DMS 273 (cell line): ENCODE data around the gene STAC.

ENCODE experiments used
- DNase-seq: peaks from one replicate; lab custom pipeline; 2025; ENCODE audit not compliant: unreplicated experiment; lab: John Stamatoyannopoulos, UW

STAC gene

DNA sequence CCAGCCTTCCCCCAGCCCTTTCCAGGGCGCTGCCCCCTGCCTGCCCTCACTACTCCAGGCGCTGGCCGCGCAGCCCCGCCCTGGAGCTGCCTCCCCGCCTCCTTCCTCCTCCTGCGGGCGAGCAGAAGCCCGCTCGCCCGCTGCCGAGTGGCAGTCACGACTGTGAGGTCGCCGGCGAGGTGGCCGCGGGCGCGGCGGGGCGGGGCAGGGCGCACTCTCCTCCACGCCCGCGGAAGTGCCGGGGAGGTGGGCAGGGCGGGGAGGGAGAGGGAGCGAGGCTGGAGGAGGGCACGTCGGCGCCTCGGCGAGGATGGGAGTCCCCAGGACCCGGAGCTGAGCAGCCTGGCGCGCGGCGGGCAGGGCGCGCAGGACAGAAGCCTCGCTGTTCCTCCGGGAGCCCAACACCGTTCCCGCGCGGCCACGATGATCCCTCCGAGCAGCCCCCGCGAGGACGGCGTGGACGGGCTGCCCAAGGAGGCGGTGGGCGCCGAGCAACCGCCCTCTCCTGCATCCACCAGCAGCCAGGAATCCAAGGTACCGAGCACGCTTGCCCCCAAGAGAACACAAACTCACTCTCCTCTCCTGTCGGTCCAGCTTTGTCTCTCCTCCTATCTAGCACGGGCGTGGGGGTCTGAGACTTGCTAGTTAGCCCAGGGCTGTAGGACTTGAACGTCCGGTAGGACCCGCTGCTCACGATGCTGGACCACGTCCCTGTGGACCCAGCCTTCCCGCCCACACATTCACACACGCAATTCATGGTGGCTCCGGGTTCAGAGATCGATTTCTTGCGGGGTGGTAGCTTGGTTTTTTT lies at the start of gene STAC:
Gene STAC, plus strand, starts transcription at position 284 of the 811 bp plus-strand sequence. Its CDS starts 140 bp downstream, at position 424.
- DNase-seq, result peak; percentile 77

- DNase-seq, result no peak
Measured at GRCh38 chr3:36332139-36332538, 48.2 kb upstream of the STAC start.

GRCh38 chr3:36362216-36362615 lies 18.1 kb upstream of the STAC start:
- no peak for DNase-seq

GRCh38 chr3:36362973-36363372 lies 17.3 kb upstream of the STAC start:
- peak; percentile 2 for DNase-seq

DNA sequence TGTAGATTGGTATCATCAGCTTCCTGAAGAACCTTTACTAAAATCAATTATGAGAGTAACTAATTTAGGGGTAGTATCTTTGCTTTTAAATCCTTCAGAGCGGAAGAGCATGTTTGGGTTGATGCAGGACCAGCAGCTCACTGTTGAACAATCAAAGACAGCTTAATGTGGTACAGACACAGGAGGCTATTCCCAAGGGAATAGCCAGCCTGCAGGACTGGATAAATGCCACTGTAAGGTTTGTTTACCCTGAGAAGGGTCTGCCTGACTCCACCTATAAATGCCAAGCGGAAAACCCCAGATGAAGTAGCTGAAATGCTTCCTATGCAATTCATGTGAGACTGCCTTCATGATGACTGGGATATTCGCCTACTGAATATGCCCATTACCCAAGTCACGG lies 16.0 kb upstream of the STAC start:
- DNase-seq, result no peak

DNA sequence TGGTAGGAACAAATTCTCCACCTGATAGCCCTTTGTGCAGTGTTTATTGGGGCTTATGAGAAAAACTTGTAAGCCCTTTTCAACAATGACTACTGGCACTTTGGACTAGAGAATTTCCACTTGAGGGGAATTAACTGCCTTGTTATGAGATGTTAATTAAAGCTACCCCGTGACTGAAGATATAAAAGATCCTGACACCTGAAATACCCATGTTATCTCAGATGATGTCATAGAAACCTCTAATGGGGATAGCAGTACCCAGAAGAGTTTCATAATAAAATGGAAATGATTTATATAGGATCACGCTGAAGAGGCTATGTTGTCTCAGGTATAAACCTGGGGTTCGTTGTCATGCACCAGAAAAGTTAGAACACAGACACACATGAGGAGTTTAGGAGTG lies 14.5 kb upstream of the STAC start:
- DNase-seq, result no peak

DNA sequence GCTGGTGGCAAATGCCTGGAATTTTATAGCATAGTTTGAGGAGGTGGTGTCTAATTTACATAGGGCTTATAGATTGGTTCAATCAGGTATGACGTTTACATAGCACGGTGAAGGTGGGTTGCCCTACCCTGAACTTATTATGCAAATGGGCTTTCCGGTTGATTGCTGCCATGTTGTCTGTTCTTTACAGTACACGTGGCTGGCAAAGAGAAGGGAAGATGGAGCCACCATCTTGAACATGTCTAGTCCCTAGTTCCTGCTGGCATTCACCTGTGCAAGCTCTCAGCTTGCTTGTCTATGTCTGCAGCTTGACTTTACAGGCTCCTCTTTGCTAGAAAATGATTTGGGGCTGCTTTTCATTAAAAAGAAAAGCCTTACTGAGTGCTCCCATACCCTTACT lies 14.0 kb upstream of the STAC start:
- DNase-seq, result peak; percentile 31

- no peak for DNase-seq
Measured at GRCh38 chr3:36367912-36368573, 12.3 kb upstream of the STAC start.

DNA sequence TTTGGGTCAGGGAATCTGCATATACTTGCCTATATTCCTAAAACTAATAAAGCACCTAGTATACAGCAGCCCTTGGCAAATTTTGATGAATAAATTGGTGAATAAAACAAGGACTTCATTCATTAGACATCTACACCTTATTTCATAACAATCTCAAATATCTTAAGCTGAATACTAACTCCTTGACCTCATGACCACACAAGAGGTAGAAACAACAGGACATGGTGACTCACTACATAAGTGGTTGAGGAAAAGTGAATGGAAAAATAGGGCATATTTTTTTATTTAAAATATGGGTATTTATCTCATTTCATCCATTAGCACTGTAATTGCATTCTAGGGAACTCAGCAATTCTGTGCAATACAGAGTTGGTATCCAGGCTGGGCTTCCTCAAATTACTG lies 7.8 kb upstream of the STAC start:
- DNase-seq, result no peak

- no peak for DNase-seq
Measured at GRCh38 chr3:36373084-36373483, 7.2 kb upstream of the STAC start.

GRCh38 chr3:36373666-36374065 lies 6.6 kb upstream of the STAC start:
- DNase-seq, result no peak

GRCh38 chr3:36379872-36380220 lies 458 bp upstream of the STAC start:
- DNase-seq, result no peak

- DNase-seq, result peak; percentile 35
Measured at GRCh38 chr3:36381311-36381956, 1.1 kb downstream of the STAC start.

GRCh38 chr3:36393563-36393962 lies 13.3 kb downstream of the STAC start:
- DNase-seq, result no peak

- DNase-seq, result no peak
Measured at GRCh38 chr3:36394176-36394575, 13.9 kb downstream of the STAC start.

GRCh38 chr3:36397841-36398240 lies 17.5 kb downstream of the STAC start:
- peak; percentile 52 for DNase-seq

GRCh38 chr3:36399933-36400332 lies 19.6 kb downstream of the STAC start:
- DNase-seq, result no peak

DNA sequence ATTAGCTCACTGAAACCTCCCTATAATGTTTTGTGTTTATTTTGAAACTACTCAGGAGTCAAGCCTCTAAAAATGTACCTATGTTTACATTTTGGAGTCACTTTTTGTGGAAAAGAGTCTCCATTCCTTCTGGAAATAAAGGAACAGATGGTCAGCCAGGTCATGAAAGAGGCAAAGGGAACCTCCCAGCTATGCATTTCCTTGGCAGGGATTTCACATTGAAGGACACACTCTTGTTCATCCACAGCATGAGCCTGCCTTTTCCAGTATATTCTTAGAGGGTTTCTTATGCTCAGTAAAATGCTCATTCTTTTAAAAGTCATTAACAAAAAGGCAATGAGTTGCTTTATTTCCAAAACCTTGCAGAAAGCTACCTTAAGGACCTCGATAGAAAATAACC lies 20.8 kb downstream of the STAC start:
- peak; percentile 57 for DNase-seq

DNA sequence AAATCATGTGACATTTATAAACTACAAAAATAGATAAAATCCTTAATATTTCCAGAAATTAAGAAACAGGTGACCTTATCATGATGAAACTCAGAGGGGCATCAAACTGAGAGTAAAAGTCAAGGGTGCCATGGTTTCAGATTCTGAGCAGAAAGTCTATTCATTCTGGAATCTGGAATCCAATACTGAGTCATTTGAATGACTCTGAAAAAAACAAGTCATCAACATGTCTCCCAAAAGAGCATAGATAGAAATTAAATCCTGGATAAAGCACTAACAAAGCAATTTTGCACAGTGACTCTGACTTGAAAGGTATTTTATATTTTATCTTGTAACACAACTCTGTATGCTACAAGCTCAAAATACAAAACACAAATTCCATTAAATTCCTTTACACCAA lies 23.4 kb downstream of the STAC start:
- no peak for DNase-seq

DNA sequence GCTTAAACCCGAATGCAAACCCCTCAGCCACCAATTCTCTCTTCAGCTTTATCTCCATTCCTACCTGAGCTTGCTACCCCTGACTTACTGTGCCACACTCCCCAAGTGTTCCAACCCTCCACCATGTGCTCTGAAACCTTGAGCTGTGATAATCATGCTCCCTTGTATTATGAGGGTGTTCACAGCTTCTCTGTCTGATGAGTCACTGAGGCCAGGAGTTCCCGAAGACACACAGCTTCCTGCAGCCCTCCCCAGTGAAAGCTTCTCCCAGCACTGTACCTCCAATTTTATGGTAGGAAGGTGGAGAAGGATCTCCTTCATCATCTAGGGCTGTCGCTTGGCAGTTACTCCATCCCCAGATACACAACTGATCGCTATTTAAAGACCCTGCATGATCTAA lies 24.9 kb downstream of the STAC start:
- DNase-seq, result no peak

DNA sequence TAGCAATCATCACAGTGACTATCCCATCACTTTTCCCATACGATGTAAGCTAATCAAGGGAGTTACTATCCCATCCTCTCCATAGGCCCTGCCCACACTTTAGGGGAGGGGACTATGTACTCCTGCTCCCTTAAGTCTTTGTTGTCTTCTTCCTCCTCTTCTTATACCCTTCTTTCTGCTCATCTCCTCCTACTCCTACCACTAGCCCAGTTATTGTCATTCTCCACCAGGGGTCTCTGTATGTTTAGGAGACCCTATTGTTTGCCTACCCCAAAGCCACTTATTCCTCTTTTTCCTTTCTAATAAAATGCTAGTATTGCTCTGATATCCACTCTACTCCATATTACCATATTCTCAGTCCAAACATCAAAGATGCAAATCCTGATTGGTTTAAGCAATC lies 27.8 kb downstream of the STAC start:
- DNase-seq, result no peak

DNA sequence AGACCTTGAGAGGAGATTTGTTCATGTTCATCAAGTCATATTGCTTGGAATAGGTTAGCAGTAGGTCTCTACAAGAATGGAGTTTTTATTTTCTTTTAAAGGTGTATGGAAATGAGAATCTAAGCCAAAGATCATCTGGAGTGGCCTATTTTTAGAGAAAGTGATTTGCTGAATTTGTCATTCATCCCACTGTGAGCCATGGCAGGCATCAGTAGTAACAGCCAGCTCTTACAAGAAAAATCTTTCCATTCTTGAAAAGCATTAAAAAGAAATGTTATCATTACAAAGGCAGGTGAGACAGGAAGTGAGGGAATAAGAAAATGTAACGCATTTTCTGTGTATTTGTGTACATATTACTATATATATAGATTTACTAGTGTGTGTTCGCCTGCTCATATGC lies 29.6 kb downstream of the STAC start:
- no peak for DNase-seq
